Motor neuron (in vitro differentiated cells): ENCODE data around the gene APEH. TPM values are rescaled to one million over a fixed set of nuclear protein-coding genes. Genes with fewer than 3 reads are reported as not detected.

Experiments used
- ATAC-seq, 8 experiments: fragments of 200-7000 bp; cut with Tn5 transposase; replicated peaks in 6 of 8; 2 replicates each; pipeline ENCODE4 v1.8.0; 2021; ENCODE audit warnings: mild to moderate bottlenecking in 8 of 8, moderate library complexity in 8 of 8
- H3K27ac ChIP-seq, 2 donors: fragments of 250-450 bp; sonication (Bioruptor Pico); 2 replicates each; pipeline ENCODE4 v1.9.0; 2021; ENCODE audit warnings: antibody characterized with exemption in 2 of 2, mild to moderate bottlenecking in 2 of 2, moderate library complexity in 1 of 2
- H3K4me1 ChIP-seq, 2 donors: fragments of 250-450 bp; sonication (Bioruptor Pico); replicated peaks in 1 of 2; 2 replicates each; pipeline ENCODE4 v1.6.1; 2021; ENCODE audit warnings: antibody characterized with exemption in 2 of 2, mild to moderate bottlenecking in 2 of 2, moderate library complexity in 1 of 2
- H3K4me3 ChIP-seq, 5 donors: fragments of 250-450 bp; sonication (Bioruptor Pico); 2 replicates each; pipeline ENCODE4 v1.9.0; 2021; ENCODE audit warnings: antibody characterized with exemption in 5 of 5, mild to moderate bottlenecking in 5 of 5, moderate library complexity in 4 of 5
- WGBS, 10 experiments: fragments of 450-650 bp; shearing (Covaris generic); methylation state at CpG; one replicate each; pipeline ENCODE4 v1.0.0; 2022; 5-methylcytosine and 5-hydroxymethylcytosine counted together
- in situ Hi-C, 9 experiments: fragments of 400-800 bp; cut with MboI; loops; one replicate each; pipeline ENCODE4 v1.15.0; 2021; ENCODE audit warnings: low sequenced_read_pairs in 9 of 9, low pct_unique_long_range_greater_than_20kb in 2 of 9; ENCODE audit not compliant: unreplicated experiment in 9 of 9
- total RNA-seq, 8 experiments: library from RNA; unstranded; fragments of 300-600 nt; gene quantifications; 2 replicates each; pipeline versions ENCODE4 v1.2.3 to v1.2.4, GENCODE V29; 2022

APEH gene
- total RNA-seq, 8 experiments from 2014 or later = 52.8 to 143 (median 75.2) TPM

- Histone ChIP-seq H3K27ac (no peak overlapping the region), H3K4me3 (no peak overlapping the region), H3K4me1 (no peaks in the 10 kb centered on the region)
- no peak for ATAC-seq
- WGBS, 10 experiments = 57 to 100% (median 85%) methylated on average over 1 to 3 of the region's 6 CpGs; no CpG with 5 or more reads in 6 of the 10 experiments
- in situ Hi-C loops = no loop called here
Measured at GRCh38 chr3:49665822-49666519, 8.2 kb upstream of the APEH start.

- WGBS, 10 experiments = 0 to 66% (median 28%) methylated on average over 2 to 8 of the region's 8 CpGs; no CpG with 5 or more reads in 4 of the 10 experiments
- in situ Hi-C loops = no loop called here
- no peak overlapping the region for H3K27ac ChIP-seq
- no peaks in the 10 kb centered on the region for H3K4me1 ChIP-seq
- H3K4me3 ChIP-seq = no peak overlapping the region
- peak in 3 of 8 experiments; percentile 27 to 58 (median 39) for ATAC-seq
Measured at GRCh38 chr3:49666592-49666991, 7.6 kb upstream of the APEH start.

GRCh38 chr3:49667701-49668413 lies 6.3 kb upstream of the APEH start:
- 50 to 84% (median 80%) methylated on average over 1 to 16 of the region's 25 CpGs; no CpG with 5 or more reads in 2 of the 10 experiments for WGBS, 10 experiments

GRCh38 chr3:49668414-49668797 lies 5.7 kb upstream of the APEH start:
- in situ Hi-C loops = no loop called here
- Histone ChIP-seq H3K27ac (no peak overlapping the region), H3K4me1 (peaks cover 3% of the 10 kb centered on the region in 2 donors), H3K4me3 (no peak overlapping the region)
- 13 to 68% (median 63%) methylated on average over 1 to 3 of the region's 5 CpGs; no CpG with 5 or more reads in 5 of the 10 experiments for WGBS, 10 experiments
- ATAC-seq = peak in 3 of 8 experiments; percentile 4 to 35 (median 18)

More at GRCh38 chr3:49667701-49668413, 6.3 kb upstream of the APEH start:
- Histone ChIP-seq H3K4me3 (no peak overlapping the region), H3K4me1 (no peaks in the 10 kb centered on the region), H3K27ac (no peak overlapping the region)
- in situ Hi-C loops = no loop called here
- ATAC-seq = no peak

GRCh38 chr3:49668861-49669260 lies 5.3 kb upstream of the APEH start:
- Histone ChIP-seq H3K27ac (no peak overlapping the region), H3K4me1 (peaks cover 3% of the 10 kb centered on the region in 2 donors), H3K4me3 (no peak overlapping the region)
- in situ Hi-C loops = no loop called here
- ATAC-seq = no peak
- 15 to 100% (median 97%) methylated on average over 1 to 4 of the region's 5 CpGs; no CpG with 5 or more reads in 6 of the 10 experiments for WGBS, 10 experiments

GRCh38 chr3:49669352-49669751 lies 4.8 kb upstream of the APEH start:
- ATAC-seq = no peak
- in situ Hi-C loops = no loop called here
- H3K27ac ChIP-seq = no peak overlapping the region
- no peak overlapping the region for H3K4me3 ChIP-seq
- peaks cover 3% of the 10 kb centered on the region in 2 donors for H3K4me1 ChIP-seq
- WGBS, 10 experiments = 67 to 100% (median 80%) methylated on average over 1 of the region's 3 CpGs; no CpG with 5 or more reads in 7 of the 10 experiments

GRCh38 chr3:49670940-49671290 lies 3.2 kb upstream of the APEH start:
- 71 to 100% (median 90%) methylated on average over 1 to 6 of the region's 6 CpGs; no CpG with 5 or more reads in 6 of the 10 experiments for WGBS, 10 experiments
- Histone ChIP-seq H3K4me1 (peaks cover 6 to 7% of the 10 kb centered on the region in 2 donors), H3K27ac (no peak overlapping the region), H3K4me3 (no peak overlapping the region)
- no peak for ATAC-seq
- in situ Hi-C loops = loop anchor here in 2 of 9 experiments (10.0 kb wide), 1 partner anchor 126 kb away; no protein-coding TSS in a partner anchor

GRCh38 chr3:49671291-49672288 lies 2.6 kb upstream of the APEH start:
- no peak overlapping the region for H3K27ac ChIP-seq
- 0 to 55% (median 27%) methylated on average over 3 to 11 of the region's 11 CpGs for WGBS, 10 experiments
- H3K4me1 ChIP-seq = peaks cover 6 to 7% of the 10 kb centered on the region in 2 donors
- no peak for ATAC-seq
- in situ Hi-C loops = loop anchor here in 2 of 9 experiments (10.0 kb wide), 1 partner anchor 127 kb away; no protein-coding TSS in a partner anchor
- H3K4me3 ChIP-seq = no peak overlapping the region

- Histone ChIP-seq H3K27ac (peak overlapping the region; percentile 92 to 94), H3K4me3 (peak overlapping the region; percentile 60 to 95 (median 82)), H3K4me1 (peaks cover 6 to 7% of the 10 kb centered on the region in 2 donors)
- no peak for ATAC-seq
- in situ Hi-C loops = loop anchor here in 2 of 9 experiments (10.0 kb wide), 1 partner anchor 128 kb away; no protein-coding TSS in a partner anchor
- WGBS, 10 experiments = 0 to 100% (median 93%) methylated on average over 1 to 2 of the region's 17 CpGs; no CpG with 5 or more reads in 7 of the 10 experiments
Measured at GRCh38 chr3:49673121-49673714, 933 bp upstream of the APEH start.

- peak overlapping the region; percentile 92 to 94 for H3K27ac ChIP-seq
- H3K4me1 ChIP-seq = peaks cover 6 to 7% of the 10 kb centered on the region in 2 donors
- WGBS, 10 experiments = no CpG with 5 or more reads among the region's 34 CpGs
- in situ Hi-C loops = loop anchor here in 2 of 9 experiments (10.0 kb wide), 1 partner anchor 130 kb away; no protein-coding TSS in a partner anchor
- H3K4me3 ChIP-seq = peak overlapping the region; percentile 60 to 95 (median 82)
- peak; percentile 21 to 42 (median 34) for ATAC-seq
Measured at GRCh38 chr3:49674497-49674983, 389 bp downstream of the APEH start.

GRCh38 chr3:49675912-49676311 lies 1.8 kb downstream of the APEH start:
- in situ Hi-C loops = loop anchor here in 2 of 9 experiments (10.0 kb wide), 1 partner anchor 131 kb away; no protein-coding TSS in a partner anchor
- Histone ChIP-seq H3K27ac (no peak overlapping the region), H3K4me3 (no peak overlapping the region), H3K4me1 (peaks cover 6 to 7% of the 10 kb centered on the region in 2 donors)
- no peak for ATAC-seq
- 78 to 100% (median 92%) methylated on average over 1 to 10 of the region's 11 CpGs; no CpG with 5 or more reads in 6 of the 10 experiments for WGBS, 10 experiments
